Stimulated activated CD8-positive, alpha-beta memory T cell treated with anti-CD3 and anti-CD28 coated beads, Interleukin-12 subunit alpha, Interleukin-12 subunit beta, amount 100 ng/mL, for 1 hour (primary cell): ENCODE results near the gene KRR1.
"Not testable (repeated sequence)": the region's sequence is repeated elsewhere in the genome, so short reads cannot be mapped to it uniquely, and the experiment has no call there.

Experiments
- DNase-seq: peaks from one replicate; pipeline ENCODE4 v3.0.0-alpha.2; 2020; ENCODE audit warnings: low read depth

Gene KRR1

GRCh38 chr12:75477137-75477536 is 34.3 kb downstream of the KRR1 start:
- DNase-seq: no peak

- no peak for DNase-seq
Measured at GRCh38 chr12:75476071-75476470, 35.3 kb downstream of the KRR1 start.

DNA sequence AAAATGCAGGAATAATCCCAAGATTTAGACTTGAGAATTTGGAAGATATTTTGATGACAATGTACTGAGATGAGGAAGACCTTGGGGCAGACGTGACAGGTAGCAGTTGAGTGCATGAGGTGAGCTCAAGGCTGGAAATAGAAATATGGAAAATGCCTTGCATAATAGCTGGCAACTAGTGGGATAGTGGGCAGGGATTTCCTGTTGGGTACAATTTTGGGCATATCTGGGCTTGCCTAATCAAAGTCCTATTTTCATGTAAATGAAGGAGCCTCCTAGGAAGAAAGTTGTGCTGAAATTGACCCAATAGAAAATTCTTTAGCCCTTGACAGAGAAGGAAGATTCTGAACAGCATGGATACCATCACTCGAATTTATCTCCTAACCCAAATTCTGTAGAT is 37.3 kb downstream of the KRR1 start:
- DNase-seq: no peak

DNA sequence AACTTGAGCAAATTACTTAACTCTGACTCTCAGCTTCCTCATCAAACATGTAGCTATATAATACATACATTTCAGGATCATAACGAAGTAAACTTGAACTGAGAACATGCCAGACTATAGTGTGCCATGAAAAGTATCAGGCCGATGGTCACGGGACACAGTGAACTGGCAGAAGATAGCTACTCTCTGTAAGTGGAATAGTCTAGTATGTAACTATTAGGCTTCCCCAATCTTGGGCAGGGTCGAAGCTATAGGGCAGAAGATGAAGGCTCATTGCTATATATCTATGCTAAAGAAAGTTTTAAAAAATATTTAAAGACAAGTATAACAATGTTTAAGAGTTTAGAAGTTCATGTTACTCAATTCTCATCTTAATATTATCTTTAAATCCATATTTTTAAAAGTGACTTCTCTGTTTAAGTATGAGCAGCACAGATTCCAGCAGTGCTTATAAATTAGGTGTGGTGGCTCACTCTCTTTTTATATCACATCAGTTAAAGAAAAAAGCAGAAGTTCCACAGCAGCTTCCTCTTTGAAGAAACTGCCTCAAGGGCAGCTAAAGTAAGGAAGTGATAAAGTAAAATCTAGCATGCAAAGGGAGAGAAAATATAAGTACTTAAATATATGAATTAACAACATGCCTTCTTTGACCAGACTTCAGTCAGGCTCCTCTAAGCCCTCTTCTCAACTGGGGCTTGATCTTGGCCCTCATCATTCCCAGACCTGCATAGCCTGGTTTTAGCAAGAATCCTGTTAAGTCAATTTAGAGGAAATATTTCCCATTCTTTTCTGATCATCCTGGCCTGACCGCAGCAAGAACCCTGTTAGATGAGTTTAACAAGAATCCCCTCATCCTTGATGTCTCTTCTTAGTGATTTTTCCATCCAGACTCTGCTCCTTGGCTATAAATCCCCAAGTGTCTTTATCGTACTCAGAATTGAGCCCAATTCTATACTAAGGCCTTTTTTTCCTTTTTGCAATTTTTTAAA is 39.2 kb downstream of the KRR1 start:
- no peak for DNase-seq

DNA sequence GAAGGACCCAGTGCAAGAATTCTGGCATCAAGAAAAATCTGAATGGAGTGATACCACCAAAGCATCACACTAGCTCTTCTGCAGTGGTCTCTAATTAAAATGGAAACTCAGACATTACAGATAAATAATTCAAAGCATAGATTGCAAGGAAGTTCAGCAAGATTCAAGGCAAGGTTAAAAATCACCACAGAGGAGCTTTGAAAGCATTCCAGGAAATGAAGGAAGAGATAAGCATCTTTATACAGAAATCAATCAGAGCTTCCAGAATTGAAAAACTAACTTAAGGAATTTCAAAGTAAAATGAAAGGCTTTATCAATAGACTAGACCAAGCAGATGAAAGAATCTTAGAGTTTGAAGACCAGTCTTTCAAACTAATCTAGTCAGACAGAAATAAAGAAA is 51.2 kb downstream of the KRR1 start:
- no peak for DNase-seq

DNA sequence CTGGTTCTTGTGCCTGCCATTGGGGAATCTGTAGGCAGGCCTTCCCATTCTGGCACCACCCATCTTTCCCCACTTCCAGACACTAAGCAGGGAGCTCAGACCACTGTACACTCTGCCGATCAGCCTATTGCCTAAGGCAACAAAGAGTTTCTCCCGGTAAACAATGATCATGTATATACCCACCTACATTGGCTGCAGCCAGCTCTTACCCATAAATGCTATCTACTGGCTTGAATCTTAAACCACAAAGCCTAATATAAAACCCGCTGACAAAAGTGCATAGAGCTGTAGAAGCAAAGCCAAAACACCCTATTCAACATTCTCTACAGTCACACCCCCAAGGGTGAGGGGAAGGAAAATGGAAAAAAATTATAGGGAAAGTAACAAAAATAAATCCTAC is 51.7 kb downstream of the KRR1 start:
- no peak for DNase-seq

DNA sequence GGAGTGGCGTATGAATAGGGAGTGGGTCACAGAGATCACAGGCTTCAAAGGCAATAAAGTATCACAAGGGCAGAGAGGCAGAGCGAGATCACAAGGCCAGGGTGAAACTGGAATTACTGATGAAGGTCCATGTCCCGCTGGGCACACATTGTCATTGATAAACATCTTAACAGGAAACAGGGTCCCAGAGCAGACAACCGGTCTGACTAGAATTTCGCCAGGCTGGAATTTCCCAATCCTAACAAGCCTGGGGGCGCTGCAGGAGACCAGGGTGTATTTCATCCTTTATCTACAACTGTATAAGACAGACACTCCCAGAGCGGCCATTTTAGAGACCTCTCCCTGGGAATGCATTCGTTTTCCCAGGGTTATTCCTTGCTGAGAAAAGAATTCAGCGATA is 53.5 kb downstream of the KRR1 start:
- not testable (repeated sequence) for DNase-seq

GRCh38 chr12:75457191-75457590 is 54.2 kb downstream of the KRR1 start:
- no peak for DNase-seq

- DNase-seq: no peak
Measured at GRCh38 chr12:75455839-75456238, 55.6 kb downstream of the KRR1 start.

DNA sequence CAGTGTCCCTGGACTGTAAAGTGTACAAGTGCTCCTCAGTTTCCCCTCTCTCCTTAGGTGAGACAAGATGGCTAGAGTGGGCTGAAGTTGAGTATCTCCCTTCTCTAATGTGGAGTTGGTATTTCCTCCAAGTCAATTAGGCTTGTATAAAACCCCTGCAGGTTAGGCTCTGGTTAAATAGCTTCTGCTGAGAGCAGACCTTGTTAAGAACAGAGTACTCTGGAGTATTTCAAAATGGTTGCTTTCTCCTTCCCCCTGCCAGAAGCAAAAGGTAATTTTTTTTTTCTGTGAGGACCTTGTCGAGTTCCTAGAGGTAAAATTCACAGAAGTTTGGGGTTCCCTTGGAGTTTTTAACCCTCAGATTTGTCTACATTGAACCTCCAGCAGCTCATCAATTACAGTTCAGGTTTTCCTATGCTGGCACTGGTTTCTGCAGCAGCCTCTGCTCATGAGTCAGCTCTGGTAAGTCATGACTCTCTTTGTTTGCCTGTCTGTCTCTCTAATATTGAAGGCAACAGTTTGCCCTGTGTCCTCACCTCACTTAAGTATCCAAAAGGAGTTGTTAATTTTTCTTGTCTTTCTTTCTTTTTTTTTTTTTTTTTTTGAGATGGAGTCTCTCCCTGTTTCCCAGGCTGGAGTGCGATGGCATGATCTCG is 58.6 kb downstream of the KRR1 start:
- DNase-seq: no peak

- no peak for DNase-seq
Measured at GRCh38 chr12:75447691-75448393, 63.6 kb downstream of the KRR1 start.

DNA sequence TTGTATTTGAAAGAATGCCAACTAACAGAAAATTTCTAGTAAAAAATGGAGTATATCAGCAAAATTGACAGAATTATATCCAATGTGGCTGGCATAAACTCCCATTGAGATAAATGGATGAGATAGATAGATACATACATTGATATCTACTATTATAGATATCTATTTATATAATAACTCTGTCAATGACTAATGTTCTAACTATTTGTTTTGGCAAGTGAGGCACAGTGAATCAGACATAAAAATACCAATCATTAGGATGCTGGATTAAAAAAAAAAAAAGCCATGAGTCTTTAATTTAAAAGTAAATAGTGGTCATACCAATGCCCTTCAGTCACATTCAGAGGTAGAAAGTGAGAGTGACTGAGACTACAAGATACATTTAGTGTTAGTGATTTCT is 64.6 kb downstream of the KRR1 start:
- DNase-seq: no peak

DNA sequence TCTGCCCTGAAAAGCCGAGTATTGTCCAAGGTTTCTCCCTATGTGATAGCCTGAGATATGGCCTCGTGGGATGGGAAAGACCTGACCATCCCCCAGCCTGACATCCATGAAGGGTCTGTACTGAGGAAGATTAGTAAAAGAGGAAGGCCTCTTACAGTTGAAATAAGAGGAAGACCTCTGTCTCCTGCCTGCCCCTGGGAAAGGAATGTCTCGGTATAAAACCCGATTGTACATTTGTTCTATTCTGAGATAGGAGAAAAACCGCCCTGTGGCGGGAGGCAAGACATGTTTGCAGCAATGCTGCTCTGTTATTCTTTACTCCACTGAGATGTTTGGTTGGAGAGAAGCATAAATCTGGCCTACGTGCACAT is 66.3 kb downstream of the KRR1 start:
- DNase-seq: not testable (repeated sequence)

DNA sequence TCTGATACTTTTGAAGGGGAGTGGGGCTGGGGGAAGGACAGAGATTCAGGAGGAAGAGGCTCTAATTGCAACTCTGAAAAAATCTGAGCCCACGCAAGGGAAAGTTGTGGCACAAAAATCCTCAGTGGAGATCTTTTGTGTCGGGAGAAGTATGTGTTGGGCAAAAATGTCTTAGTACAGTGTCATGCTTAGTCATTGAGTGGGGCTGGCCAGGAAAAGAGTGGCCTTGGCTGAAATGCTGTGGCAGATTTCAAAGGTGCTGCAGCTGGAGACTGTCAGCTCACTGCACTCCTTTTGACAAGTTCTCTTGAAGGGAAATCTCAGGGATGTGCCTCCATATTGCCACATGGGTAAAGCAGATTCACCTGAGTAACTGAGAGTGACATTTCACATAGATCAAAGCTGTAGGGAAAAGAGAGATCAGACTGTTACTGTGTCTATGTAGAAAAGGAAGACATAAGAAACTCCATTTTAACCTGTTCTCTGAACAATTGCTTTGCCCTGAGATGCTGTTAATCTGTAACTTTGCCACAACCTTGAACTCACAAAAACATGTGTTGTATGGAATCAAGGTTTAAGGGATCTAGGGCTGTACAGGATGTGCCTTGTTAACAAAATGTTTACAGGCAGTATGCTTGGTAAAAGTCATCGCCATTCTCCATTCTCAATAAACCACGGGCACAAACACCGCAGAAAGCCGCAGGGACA is 66.8 kb downstream of the KRR1 start:
- DNase-seq: no peak

GRCh38 chr12:75443709-75444108 is 67.7 kb downstream of the KRR1 start:
- DNase-seq: no peak

- DNase-seq: not testable (repeated sequence)
Measured at GRCh38 chr12:75442454-75442853, 69.0 kb downstream of the KRR1 start.

DNA sequence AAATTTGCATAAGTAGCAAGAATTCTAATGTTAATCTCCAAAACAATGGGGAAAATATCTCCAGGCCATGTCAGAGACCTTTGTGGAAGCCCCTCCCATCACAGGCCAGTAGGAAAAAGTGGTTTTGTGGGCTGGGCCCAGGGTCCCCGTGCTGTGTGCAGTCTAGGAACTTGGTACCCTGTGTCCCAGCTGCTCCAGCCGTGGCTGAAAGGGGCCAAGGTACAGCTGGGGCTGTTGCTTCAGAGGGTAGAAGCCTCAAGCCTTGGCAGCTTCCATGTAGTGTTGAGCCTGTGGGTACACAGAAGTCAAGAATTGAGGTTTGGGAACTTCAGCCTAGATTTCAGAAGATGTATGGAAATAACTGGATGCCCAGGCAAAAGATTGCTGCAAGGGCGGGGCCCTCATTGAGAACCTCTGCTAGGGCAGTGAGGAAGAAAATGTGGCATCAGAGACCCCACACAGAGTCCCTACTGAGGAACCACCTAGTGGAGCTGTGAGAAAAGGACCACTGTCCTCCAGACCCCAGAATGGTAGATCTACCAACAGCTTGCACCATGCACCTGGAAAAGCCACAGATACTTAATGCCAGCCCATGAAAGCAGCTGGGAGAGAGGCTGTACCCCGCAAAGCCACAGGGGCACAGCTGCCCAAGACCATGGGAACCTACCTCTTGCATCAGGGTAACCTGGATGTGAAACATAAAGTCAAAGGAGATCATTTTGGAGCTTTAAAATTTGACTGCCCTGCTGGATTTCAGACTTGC is 69.5 kb downstream of the KRR1 start:
- not testable (repeated sequence) for DNase-seq
